ENCODE data around the gene TTC33. TPM values are rescaled to one million over a fixed set of nuclear protein-coding genes. Genes with fewer than 3 reads are reported as not detected.
A peak's percentile ranks its signal among the peaks of the same experiment; 100 is the strongest.
"Not testable (repeated sequence)": the region's sequence is repeated elsewhere in the genome, so short reads cannot be mapped to it uniquely, and the experiment has no call there.

The TTC33 gene
- total RNA-seq, 3 donors from 2014 or later (not counting 1 experiment from before 2014, with no cell fraction given) = 7.3 to 11.4 (median 10.0) TPM

- no peak overlapping the region for H3K4me3 Mint-ChIP-seq
- H3K27ac Mint-ChIP-seq = no peak overlapping the region
- no peak for TF ChIP-seq CTCF (IDR thresholded peaks at IDR 0.05)
- Histone ChIP-seq H3K27me3 (ENCODE audit: control insufficient read depth, insufficient read depth, low read length) (no peaks in the 10 kb centered on the region), H3K9me3 (ENCODE audit: control insufficient read depth, insufficient read depth, low read length) (no peaks in the 10 kb centered on the region), H3K36me3 (ENCODE audit: control insufficient read depth, insufficient read depth, low read length) (no peaks in the 10 kb centered on the region), H3K4me3 (ENCODE audit: low read length) (no peak overlapping the region), H3K27ac (ENCODE audit: low read length) (no peak overlapping the region), H3K4me1 (ENCODE audit: control insufficient read depth, insufficient read depth, low read length) (peaks cover 3% of the 10 kb centered on the region)
- H3K9me3 Mint-ChIP-seq = no peaks in the 10 kb centered on the region
- DNase-seq = no peak
- 88% methylated on average over 2 of the region's 2 CpGs for WGBS (ENCODE audit: insufficient coverage)
- H3K27me3 Mint-ChIP-seq (ENCODE audit: low read depth in 2 of 2) = no peaks in the 10 kb centered on the region
- H3K4me1 Mint-ChIP-seq = peaks cover 37 to 51% of the 10 kb centered on the region in 2 donors
- intact Hi-C loops (cut with micrococcal nuclease) = no loop called here
- no peak for ATAC-seq
- no peaks in the 10 kb centered on the region for H3K36me3 Mint-ChIP-seq
These were observed 20.8 kb downstream of the TTC33 start for GRCh38 chr5:40734986-40735385.

GRCh38 chr5:40733879-40734563, 21.7 kb downstream of the TTC33 start:
- intact Hi-C loops (cut with micrococcal nuclease) = no loop called here
- no peaks in the 10 kb centered on the region for H3K27me3 Mint-ChIP-seq (ENCODE audit: low read depth in 2 of 2)

GRCh38 chr5:40733434-40733833, 22.3 kb downstream of the TTC33 start:
- no peak overlapping the region for H3K4me3 Mint-ChIP-seq
- no peaks in the 10 kb centered on the region for H3K36me3 Mint-ChIP-seq
- Histone ChIP-seq H3K4me3 (ENCODE audit: low read length) (no peak overlapping the region), H3K27ac (ENCODE audit: low read length) (no peak overlapping the region), H3K36me3 (ENCODE audit: control insufficient read depth, insufficient read depth, low read length) (no peaks in the 10 kb centered on the region), H3K27me3 (ENCODE audit: control insufficient read depth, insufficient read depth, low read length) (no peaks in the 10 kb centered on the region), H3K4me1 (ENCODE audit: control insufficient read depth, insufficient read depth, low read length) (peaks cover 3% of the 10 kb centered on the region), H3K9me3 (ENCODE audit: control insufficient read depth, insufficient read depth, low read length) (no peaks in the 10 kb centered on the region)
- DNase-seq (no peak), ATAC-seq (peak in 1 of 3 donors; percentile 47)
- WGBS (ENCODE audit: insufficient coverage) = 77% methylated on average over 2 of the region's 2 CpGs
- H3K27me3 Mint-ChIP-seq (ENCODE audit: low read depth in 2 of 2) = no peaks in the 10 kb centered on the region
- no peak for TF ChIP-seq CTCF (IDR thresholded peaks at IDR 0.05)
- no peaks in the 10 kb centered on the region for H3K9me3 Mint-ChIP-seq
- peaks cover 37 to 51% of the 10 kb centered on the region in 2 donors for H3K4me1 Mint-ChIP-seq
- H3K27ac Mint-ChIP-seq = peak overlapping the region; percentile 34 to 58
- intact Hi-C loops (cut with micrococcal nuclease) = no loop called here

More at GRCh38 chr5:40733879-40734563, 21.7 kb downstream of the TTC33 start:
- Mint-ChIP-seq H3K4me1 (peaks cover 37 to 51% of the 10 kb centered on the region in 2 donors), H3K36me3 (no peaks in the 10 kb centered on the region), H3K9me3 (no peaks in the 10 kb centered on the region), H3K4me3 (no peak overlapping the region), H3K27ac (peak overlapping the region; percentile 34 to 58)
- Histone ChIP-seq H3K9me3 (ENCODE audit: control insufficient read depth, insufficient read depth, low read length) (no peaks in the 10 kb centered on the region), H3K4me3 (ENCODE audit: low read length) (no peak overlapping the region), H3K4me1 (ENCODE audit: control insufficient read depth, insufficient read depth, low read length) (peaks cover 3% of the 10 kb centered on the region), H3K36me3 (ENCODE audit: control insufficient read depth, insufficient read depth, low read length) (no peaks in the 10 kb centered on the region), H3K27ac (ENCODE audit: low read length) (no peak overlapping the region), H3K27me3 (ENCODE audit: control insufficient read depth, insufficient read depth, low read length) (no peaks in the 10 kb centered on the region)
- WGBS (ENCODE audit: insufficient coverage) = 60% methylated on average over 3 of the region's 3 CpGs
- ATAC-seq (no peak), DNase-seq (no peak)
- TF ChIP-seq CTCF (IDR thresholded peaks at IDR 0.05) = no peak

GRCh38 chr5:40722497-40722911, 33.3 kb downstream of the TTC33 start:
- peaks cover 13% of the 10 kb centered on the region for H3K36me3 Mint-ChIP-seq
- H3K4me3 ChIP-seq (ENCODE audit: low read length); H3K4me1 Mint-ChIP-seq; H3K9me3 ChIP-seq (ENCODE audit: control insufficient read depth, insufficient read depth, low read length); intact Hi-C loops (cut with micrococcal nuclease); H3K4me1 ChIP-seq (ENCODE audit: control insufficient read depth, insufficient read depth, low read length); ATAC-seq; DNase-seq; H3K9me3 Mint-ChIP-seq; H3K27me3 ChIP-seq (ENCODE audit: control insufficient read depth, insufficient read depth, low read length); H3K4me3 Mint-ChIP-seq; H3K27me3 Mint-ChIP-seq (ENCODE audit: low read depth in 2 of 2); H3K27ac ChIP-seq (ENCODE audit: low read length); H3K27ac Mint-ChIP-seq: not testable (repeated sequence)
- H3K36me3 ChIP-seq (ENCODE audit: control insufficient read depth, insufficient read depth, low read length) = peaks cover 11% of the 10 kb centered on the region
- WGBS (ENCODE audit: insufficient coverage) = 95% methylated on average over 37 of the region's 37 CpGs
